HG02885 (cell line): ENCODE measurements around the gene CDC14B.

Experiments used
- ATAC-seq: cut with Tn5 transposase; IDR thresholded peaks from one replicate; pipeline ENCODE4 v1.9.1; 2021; ENCODE audit warnings: mild to moderate bottlenecking; ENCODE audit not compliant: unreplicated experiment, poor library complexity

CDC14B gene

GRCh38 chr9:96491079-96491879 is 128.4 kb downstream of the CDC14B start:
- no peak for ATAC-seq

DNA sequence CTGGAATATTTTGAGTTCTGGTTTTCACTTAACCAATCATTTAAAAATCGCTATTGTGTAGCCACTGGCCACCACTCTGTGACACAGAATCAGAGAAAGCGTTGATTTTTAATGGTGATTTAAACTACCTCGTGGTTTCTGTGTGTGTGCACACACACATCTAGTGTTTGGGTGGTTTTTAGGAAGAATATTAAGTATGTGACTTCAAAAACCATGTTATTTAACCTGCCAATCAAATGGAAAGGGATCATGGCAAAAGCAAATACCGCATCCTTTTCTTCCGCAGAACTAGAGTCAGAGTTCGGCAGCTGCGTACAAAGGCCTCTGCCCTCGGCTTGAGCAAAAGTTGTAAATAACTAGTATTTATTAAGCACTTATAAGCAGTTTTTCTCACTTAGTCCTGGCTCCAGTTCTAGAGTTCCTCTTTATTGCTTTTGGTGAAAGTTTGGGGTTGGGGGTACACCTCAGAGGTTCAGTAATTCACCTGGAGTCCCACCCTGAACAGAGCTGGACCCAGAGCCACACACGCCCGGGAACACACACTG is 129.0 kb downstream of the CDC14B start:
- ATAC-seq = no peak

DNA sequence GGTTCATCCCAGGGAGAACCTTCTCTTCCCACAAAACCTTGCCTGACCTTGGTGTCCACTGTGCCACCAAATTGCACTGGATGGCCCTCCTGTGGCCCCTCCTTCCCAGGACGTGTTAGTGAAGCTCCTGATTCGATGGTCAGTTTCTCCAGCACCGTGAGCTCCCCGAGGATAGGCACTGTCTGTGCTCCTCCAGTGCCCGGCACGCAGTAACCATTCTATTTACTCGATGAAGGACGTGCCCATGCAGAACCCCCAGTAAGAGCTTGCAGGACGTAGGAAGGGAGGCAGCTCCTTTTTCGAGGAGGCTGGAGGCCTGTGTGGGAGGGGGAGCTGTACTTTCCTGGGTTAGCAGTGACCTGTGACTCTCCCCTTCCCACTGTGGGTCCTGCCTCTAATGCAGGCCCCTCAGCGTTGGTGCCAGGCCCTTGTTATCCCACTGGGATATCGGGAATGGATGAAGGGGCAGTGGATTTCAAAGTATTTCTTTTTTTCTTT is 130.1 kb downstream of the CDC14B start:
- no peak for ATAC-seq

DNA sequence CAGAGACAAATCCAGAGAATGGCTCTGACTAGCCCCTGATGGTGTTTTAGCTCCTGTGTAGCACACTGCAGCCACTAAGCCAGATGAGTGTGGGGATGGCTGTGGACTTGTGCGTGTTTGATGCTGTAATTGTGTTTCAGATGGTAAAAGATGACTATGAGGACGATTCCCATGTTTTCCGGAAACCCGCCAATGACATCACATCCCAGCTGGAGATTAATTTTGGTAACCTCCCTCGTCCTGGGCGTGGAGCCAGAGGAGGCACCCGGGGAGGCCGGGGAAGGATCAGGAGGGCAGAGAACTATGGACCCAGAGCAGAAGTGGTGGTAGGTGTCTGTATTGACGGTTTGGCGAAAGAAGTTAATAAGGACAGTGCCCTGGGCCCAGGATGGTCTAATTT is 131.7 kb downstream of the CDC14B start:
- no peak for ATAC-seq

GRCh38 chr9:96487029-96487396 is 132.6 kb downstream of the CDC14B start:
- no peak for ATAC-seq

GRCh38 chr9:96486386-96487028 is 133.1 kb downstream of the CDC14B start:
- ATAC-seq = no peak

- no peak for ATAC-seq
These were observed 134.4 kb downstream of the CDC14B start for GRCh38 chr9:96485280-96485679.

GRCh38 chr9:96484521-96484931 is 135.1 kb downstream of the CDC14B start:
- ATAC-seq = peak; percentile 92

DNA sequence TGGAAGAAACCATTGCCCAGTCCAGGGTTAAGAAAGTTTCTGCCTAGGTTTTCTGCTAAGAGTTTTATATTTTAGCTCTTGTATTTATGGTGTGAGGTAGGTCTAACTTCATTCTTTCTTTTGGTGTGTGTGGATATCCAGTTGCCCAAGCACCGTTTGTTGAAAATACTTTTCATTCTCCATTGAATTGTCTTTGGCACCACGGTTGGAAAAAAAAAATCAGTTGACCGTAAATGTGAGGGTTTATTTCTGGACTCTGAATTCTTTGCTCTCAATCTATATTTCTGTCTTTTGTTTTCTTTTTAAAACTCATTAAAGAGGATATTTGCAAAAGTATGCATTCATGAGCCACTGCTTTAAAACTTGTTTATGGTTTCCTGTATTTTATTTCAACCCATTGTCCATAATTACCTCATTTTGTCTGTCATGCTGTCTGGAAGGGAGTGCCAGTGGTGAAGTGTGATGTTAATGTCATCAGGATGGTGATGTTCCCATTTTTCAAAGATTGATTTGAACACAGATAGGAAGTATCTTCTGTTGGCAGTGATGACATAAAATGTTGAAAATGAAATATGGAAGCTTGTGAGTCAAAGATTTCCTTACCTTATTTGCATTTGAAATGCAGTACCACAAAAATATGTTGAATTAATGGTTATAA is 135.8 kb downstream of the CDC14B start:
- no peak for ATAC-seq

DNA sequence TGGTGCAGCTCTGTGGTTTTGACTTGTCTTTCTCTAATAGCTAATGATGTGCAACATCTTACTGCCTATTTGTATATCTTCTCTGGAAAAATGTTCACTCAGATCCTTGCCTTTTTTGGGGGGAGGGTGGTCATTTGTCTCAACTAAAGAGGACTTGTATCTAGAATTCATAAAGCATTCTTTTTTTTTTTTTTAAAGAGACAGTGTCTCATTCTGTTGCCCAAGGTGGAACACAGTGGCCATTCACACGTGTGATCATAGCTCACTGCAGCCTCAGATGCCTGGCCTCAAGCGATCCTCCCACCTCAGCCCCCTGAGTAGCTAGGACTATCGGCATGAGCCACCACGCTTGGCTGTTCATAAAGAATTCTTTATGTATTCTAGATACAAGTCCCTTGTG is 136.4 kb downstream of the CDC14B start:
- ATAC-seq = no peak

GRCh38 chr9:96482476-96482875 is 137.2 kb downstream of the CDC14B start:
- ATAC-seq = no peak

DNA sequence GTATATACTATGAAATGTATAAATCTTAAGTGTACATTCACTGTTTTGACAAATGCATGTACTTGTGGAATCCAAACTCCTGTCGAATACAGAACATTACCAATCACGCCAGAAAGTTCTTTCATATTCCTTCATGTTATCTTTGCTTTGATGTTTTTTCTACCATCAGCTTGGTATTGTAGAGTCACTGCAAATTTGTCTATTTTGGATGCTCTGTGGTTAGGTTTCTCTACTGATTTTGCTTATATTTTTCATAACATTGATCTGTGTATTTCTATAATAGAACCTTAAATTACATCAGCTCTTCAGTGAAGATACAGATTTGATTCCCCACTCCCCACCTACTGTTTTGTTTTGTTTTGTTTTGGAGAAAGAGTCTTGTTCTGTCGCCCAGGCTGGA is 138.9 kb downstream of the CDC14B start:
- no peak for ATAC-seq

DNA sequence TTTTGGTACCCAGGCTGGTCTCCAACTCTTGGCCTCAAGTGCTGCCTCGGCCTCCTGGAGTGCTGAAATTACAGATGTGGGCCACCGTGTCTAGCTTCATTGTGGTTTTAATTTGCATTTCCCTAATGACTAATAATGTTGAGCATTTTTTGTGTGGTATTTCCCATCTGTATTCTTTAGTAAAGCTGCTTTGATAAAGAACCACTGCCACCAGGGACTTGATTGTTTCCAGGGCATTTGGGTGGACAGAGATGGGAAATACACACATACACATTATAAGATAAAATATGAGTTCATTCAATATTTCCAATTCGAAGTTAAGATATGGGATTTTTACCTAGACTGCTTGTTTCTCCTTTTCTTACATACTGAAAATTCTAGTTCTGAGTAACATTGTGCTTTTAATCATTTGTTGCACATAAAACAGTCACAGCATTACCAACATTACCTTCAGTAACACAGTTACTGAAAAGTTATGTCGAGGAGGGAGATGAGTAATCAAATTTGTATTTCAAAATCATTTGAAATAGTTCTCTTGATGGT is 140.7 kb downstream of the CDC14B start:
- peak; percentile 77 for ATAC-seq

DNA sequence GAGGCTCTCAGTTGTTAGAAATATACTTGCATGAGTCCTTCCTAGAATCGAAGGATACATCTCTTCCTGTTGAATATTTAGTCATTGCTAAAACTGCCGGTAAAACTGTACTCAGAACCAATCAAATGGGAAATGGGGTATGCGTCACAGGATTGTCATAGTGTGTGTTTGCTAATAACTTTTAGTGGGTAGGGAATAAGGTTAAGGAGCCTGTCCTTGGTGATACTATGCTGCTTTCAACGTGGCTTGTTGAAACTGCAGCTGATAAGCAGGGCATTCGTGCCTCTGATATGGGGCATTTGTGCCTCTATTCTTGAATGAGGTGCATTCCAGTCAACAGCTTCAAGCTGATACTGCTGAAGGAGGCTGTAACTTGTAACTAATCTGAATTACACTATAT is 143.1 kb downstream of the CDC14B start:
- ATAC-seq = no peak

- ATAC-seq = no peak
These were observed 143.6 kb downstream of the CDC14B start for GRCh38 chr9:96476013-96476412.

DNA sequence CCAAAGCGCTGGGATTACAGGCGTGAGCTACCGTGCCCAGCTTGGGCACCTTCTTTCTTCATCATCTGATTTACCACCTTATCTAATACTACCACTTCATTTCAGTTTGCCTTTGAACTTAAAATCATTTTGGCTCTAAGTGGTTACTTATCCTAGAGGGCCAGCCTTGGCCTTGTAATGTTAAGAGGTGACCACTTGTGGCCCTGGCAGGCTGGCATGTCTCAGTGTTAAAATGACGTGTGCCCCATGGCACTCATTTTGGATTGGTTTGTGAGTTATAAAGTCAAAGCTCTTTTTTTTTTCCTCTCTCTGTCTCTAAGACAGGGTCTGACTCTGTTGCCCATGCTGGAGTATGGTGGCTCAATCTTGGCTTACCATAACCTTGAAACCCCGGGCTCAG is 151.9 kb downstream of the CDC14B start:
- no peak for ATAC-seq

DNA sequence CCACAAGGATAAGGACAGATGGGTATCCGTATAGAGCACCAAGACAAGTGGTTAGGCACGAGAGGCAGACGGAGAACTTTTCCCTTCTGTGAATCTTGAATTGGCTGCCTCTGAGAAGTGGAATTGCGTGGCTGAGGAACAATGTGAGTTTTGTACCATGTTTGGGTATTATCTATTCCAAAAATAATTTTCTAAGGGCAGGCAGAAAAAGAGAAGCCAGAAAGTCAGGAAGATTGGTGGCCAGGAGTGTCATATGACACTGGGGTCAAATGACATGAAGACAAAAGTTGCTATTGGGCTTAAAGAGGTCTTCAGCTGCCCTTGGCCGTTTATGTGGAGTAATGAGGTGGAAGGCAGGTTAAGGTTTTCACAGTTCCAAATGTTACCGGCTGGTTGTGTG is 155.2 kb downstream of the CDC14B start:
- ATAC-seq = no peak

DNA sequence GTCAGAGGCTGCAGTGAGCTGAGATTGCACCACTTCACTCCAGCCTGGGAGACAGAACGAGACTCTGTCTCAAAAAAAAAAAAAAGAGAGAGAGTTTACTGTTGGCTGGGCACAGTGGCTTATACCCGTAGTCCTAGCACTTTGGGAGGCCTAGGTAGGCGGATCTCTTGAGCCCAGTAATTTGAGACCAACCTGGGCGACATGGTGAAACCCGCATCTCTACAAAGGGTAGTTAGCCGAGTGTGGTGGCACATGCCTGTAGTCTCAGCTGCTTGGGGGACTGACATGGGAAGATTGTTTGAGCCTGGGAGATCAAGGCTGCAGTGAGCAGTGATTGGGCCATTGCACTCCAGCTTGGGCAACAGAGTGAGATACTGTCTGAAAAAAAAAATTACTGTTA is 157.1 kb downstream of the CDC14B start:
- ATAC-seq = no peak

DNA sequence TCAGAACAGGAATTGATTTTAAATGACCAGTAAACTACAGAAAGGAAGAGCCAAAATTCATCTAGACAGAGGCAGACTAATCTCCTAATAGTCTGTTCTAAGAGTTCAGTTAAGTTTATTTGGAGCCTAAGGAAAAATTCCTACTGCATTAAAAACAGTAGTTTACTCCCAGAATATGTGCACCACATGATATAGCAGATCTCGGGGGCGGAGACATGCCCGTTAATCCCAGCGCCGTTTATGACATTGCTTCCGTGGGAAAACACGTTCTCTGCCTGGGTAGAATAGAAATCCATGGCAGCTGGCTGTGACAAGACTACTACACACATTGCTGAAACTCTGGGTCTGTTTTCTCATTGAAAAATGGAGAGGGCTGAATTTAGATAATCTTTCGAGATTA is 158.3 kb downstream of the CDC14B start:
- ATAC-seq = no peak

GRCh38 chr9:96460882-96461281 is 158.8 kb downstream of the CDC14B start:
- no peak for ATAC-seq

GRCh38 chr9:96460470-96460869 is 159.2 kb downstream of the CDC14B start:
- no peak for ATAC-seq
